ENCODE measurements around the gene MYBPC2. TPM values are rescaled to one million over a fixed set of nuclear protein-coding genes. Genes with fewer than 3 reads are reported as not detected.
"Not testable (repeated sequence)": the region's sequence is repeated elsewhere in the genome, so short reads cannot be mapped to it uniquely, and the experiment has no call there.

MYBPC2 gene
- total RNA-seq, 1 donor from 2014 or later, result 0.12 TPM

- ATAC-seq (no peak), DNase-seq (no peak)
- Histone ChIP-seq H3K27ac (no peak overlapping the region), H3K27me3 (peaks cover 4% of the 10 kb centered on the region), H3K9me3 (no peaks in the 10 kb centered on the region), H3K4me3 (no peak overlapping the region), H3K36me3 (no peaks in the 10 kb centered on the region), H3K4me1 (peaks cover 14% of the 10 kb centered on the region)
- intact Hi-C loops (cut with DNase I), result no loop called here
- no peak for TF ChIP-seq CTCF (IDR thresholded peaks at IDR 0.05)
These were observed 2.5 kb downstream of the MYBPC2 start for GRCh38 chr19:50435221-50435620.

- no peaks in the 10 kb centered on the region for H3K9me3 ChIP-seq
- TF ChIP-seq CTCF (IDR thresholded peaks at IDR 0.05), result no peak
- intact Hi-C loops (cut with DNase I), result no loop called here
- H3K36me3 ChIP-seq, result no peaks in the 10 kb centered on the region
- no peak overlapping the region for H3K4me3 ChIP-seq
- DNase-seq (no peak), ATAC-seq (no peak)
- peaks cover 4% of the 10 kb centered on the region for H3K27me3 ChIP-seq
- no peak overlapping the region for H3K27ac ChIP-seq
- peaks cover 14% of the 10 kb centered on the region for H3K4me1 ChIP-seq
These were observed 2.9 kb downstream of the MYBPC2 start for GRCh38 chr19:50435627-50436026.

GRCh38 chr19:50437862-50438449 lies 5.3 kb downstream of the MYBPC2 start:
- H3K27me3 ChIP-seq, result no peaks in the 10 kb centered on the region
- no peak overlapping the region for H3K4me3 ChIP-seq
- no peak overlapping the region for H3K27ac ChIP-seq
- H3K4me1 ChIP-seq, result no peaks in the 10 kb centered on the region
- no peaks in the 10 kb centered on the region for H3K9me3 ChIP-seq
- DNase-seq (no peak), ATAC-seq (no peak)
- intact Hi-C loops (cut with DNase I), result no loop called here
- no peak for TF ChIP-seq CTCF (IDR thresholded peaks at IDR 0.05)
- H3K36me3 ChIP-seq, result no peaks in the 10 kb centered on the region

GRCh38 chr19:50439130-50439529 lies 6.4 kb downstream of the MYBPC2 start:
- ATAC-seq; H3K36me3 ChIP-seq; H3K27ac ChIP-seq; H3K9me3 ChIP-seq; intact Hi-C loops (cut with DNase I); H3K4me1 ChIP-seq; DNase-seq; H3K4me3 ChIP-seq; H3K27me3 ChIP-seq: not testable (repeated sequence)

- DNase-seq, result no peak
- no peaks in the 10 kb centered on the region for H3K4me1 ChIP-seq
- no peaks in the 10 kb centered on the region for H3K9me3 ChIP-seq
- TF ChIP-seq CTCF (IDR thresholded peaks at IDR 0.05), result no peak
- H3K27ac ChIP-seq, result no peak overlapping the region
- H3K4me3 ChIP-seq, result no peak overlapping the region
- H3K27me3 ChIP-seq, result no peaks in the 10 kb centered on the region
- intact Hi-C loops (cut with DNase I), result no loop called here
- H3K36me3 ChIP-seq, result no peaks in the 10 kb centered on the region
- ATAC-seq, result no peak
These were observed 11.4 kb downstream of the MYBPC2 start for GRCh38 chr19:50444059-50444458.

GRCh38 chr19:50447053-50447452 lies 14.4 kb downstream of the MYBPC2 start:
- Histone ChIP-seq H3K4me3 (no peak overlapping the region), H3K4me1 (no peaks in the 10 kb centered on the region), H3K36me3 (no peaks in the 10 kb centered on the region), H3K9me3 (no peaks in the 10 kb centered on the region), H3K27me3 (peaks cover 6% of the 10 kb centered on the region), H3K27ac (no peak overlapping the region)
- intact Hi-C loops (cut with DNase I), result no loop called here
- ATAC-seq (no peak), DNase-seq (no peak)
- TF ChIP-seq CTCF (IDR thresholded peaks at IDR 0.05), result no peak

All from upper lobe of right lung (tissue), 1 donor.